Epithelial cell of esophagus (primary cell): ENCODE measurements around the gene ATP6V0A1.
"Not testable (repeated sequence)": the region's sequence is repeated elsewhere in the genome, so short reads cannot be mapped to it uniquely, and the experiment has no call there.

Experiments
- DNase-seq: peaks from one replicate; pipeline ENCODE4 v3.0.0; 2010; ENCODE audit warnings: low read depth
- H3K4me3 ChIP-seq: 2 replicates; pipeline ENCODE4 v1.5.1; 2011; ENCODE audit warnings: mild to moderate bottlenecking, low read length, control low read depth
- TF ChIP-seq, protein P1 (sequence below): IDR thresholded peaks from 2 replicates; pipeline ENCODE4 v1.5.1; 2011; ENCODE audit warnings: low read depth, mild to moderate bottlenecking, low read length, control low read depth, inconsistent platforms; ENCODE audit not compliant: insufficient read depth; ENCODE audit errors: missing control alignments

Gene ATP6V0A1

DNA sequence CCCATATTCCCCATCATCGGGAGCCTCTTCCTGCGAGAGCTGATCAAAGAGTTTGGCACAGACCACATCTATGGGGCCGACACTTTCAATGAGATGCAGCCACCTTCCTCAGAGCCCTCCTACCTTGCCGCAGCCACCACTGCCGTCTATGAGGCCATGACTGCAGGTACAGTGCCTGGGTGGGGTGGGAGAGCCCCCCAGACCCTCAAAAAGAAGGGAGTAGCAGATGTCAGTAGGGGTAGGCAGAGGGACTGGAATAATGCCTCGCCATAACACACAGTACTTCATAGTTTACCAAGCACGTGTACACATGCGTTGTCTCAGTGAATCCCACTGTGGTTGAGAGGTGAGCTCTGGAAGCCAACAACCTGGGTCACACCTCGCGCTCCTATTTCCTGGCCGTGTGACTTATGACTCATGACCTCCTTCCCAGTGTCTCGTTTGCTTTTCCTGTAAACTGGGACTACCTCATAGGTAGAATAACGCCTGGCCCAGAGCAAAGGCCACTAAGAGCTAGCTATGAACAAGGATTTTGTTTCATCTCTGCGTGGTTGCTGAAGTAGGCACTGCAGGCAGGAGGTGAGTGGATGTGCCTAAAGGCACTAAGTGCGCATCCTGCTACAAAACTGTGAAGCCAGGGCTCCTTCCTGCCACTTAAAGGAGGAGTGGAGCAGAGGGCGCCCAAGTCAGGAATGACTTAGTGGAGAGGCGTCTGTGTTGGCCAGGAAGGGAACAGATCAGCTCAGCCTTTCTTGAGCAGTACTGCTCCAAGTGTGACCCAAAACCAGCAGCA lies 82.6 kb downstream of the ATP6V0A1 start:
- peak; percentile 60 for DNase-seq
- TF ChIP-seq, protein P1, sequence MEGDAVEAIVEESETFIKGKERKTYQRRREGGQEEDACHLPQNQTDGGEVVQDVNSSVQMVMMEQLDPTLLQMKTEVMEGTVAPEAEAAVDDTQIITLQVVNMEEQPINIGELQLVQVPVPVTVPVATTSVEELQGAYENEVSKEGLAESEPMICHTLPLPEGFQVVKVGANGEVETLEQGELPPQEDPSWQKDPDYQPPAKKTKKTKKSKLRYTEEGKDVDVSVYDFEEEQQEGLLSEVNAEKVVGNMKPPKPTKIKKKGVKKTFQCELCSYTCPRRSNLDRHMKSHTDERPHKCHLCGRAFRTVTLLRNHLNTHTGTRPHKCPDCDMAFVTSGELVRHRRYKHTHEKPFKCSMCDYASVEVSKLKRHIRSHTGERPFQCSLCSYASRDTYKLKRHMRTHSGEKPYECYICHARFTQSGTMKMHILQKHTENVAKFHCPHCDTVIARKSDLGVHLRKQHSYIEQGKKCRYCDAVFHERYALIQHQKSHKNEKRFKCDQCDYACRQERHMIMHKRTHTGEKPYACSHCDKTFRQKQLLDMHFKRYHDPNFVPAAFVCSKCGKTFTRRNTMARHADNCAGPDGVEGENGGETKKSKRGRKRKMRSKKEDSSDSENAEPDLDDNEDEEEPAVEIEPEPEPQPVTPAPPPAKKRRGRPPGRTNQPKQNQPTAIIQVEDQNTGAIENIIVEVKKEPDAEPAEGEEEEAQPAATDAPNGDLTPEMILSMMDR = no peak
- H3K4me3 ChIP-seq = no peak overlapping the region

DNA sequence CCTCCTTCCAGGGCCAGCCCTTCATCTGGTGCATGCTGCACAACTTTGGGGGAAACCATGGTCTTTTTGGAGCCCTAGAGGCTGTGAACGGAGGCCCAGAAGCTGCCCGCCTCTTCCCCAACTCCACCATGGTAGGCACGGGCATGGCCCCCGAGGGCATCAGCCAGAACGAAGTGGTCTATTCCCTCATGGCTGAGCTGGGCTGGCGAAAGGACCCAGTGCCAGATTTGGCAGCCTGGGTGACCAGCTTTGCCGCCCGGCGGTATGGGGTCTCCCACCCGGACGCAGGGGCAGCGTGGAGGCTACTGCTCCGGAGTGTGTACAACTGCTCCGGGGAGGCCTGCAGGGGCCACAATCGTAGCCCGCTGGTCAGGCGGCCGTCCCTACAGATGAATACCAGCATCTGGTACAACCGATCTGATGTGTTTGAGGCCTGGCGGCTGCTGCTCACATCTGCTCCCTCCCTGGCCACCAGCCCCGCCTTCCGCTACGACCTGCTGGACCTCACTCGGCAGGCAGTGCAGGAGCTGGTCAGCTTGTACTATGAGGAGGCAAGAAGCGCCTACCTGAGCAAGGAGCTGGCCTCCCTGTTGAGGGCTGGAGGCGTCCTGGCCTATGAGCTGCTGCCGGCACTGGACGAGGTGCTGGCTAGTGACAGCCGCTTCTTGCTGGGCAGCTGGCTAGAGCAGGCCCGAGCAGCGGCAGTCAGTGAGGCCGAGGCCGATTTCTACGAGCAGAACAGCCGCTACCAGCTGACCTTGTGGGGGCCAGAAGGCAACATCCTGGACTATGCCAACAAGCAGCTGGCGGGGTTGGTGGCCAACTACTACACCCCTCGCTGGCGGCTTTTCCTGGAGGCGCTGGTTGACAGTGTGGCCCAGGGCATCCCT lies 84.8 kb downstream of the ATP6V0A1 start:
- TF ChIP-seq, protein P1 = no peak
- no peak for DNase-seq
- no peak overlapping the region for H3K4me3 ChIP-seq

DNA sequence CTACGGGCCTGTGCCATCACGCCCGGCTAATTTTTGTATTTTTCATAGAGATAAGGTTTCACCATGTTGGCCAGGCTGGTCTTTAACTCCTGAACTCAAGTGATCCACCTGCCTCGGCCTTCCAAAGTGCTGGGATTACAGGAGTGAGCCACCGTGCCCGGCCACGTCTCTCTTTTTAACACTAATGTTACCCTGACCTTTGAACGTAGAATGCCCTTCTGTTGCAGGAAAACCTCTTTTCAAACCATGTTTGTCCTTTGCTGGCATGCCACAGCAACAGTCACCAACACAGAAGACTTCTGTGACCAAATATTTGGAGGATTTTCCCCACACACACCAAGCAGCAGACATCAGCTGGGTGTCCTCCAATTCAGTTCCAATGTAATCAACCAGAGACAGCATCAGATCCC lies 86.2 kb downstream of the ATP6V0A1 start:
- TF ChIP-seq, protein P1 = no peak
- no peak for DNase-seq

DNA sequence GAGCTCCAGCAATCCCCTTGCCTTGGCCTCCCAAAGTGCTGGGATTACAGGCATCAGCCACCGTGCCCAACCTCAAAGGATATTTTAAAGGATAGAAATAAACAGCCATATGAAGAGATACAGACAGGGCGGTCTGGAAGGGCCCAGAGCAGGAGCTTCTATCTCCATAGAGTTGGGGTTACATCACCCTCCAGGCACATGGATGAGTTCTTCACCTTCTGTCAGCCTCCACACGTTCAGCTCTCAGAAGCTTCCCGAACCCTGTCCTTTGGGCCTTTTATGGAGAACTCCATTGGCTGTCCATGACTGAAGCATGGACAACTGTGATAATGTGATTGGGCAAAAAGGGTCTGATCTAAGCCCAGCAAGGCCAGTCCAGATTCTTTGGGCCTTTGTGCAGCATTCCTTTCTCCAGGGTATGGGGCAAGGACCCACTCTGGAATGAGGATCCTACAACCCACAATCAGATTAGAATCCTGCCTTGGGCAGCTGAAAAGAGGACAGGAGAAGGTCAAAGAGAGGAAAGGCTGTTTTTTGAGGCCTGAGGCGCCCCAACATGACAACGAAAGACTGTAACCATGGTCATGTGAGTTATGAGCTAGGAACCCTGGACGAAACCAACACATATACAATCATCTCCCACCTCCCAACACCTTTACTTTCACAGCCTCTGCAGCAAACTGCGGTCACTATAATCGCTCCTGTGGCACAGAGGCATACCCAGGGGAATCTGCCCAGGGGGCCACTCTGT lies 87.3 kb downstream of the ATP6V0A1 start:
- H3K4me3 ChIP-seq, DNase-seq: not testable (repeated sequence)

More for the DNA sequence above, 86.2 kb downstream of the ATP6V0A1 start:
- no peak overlapping the region for H3K4me3 ChIP-seq

DNA sequence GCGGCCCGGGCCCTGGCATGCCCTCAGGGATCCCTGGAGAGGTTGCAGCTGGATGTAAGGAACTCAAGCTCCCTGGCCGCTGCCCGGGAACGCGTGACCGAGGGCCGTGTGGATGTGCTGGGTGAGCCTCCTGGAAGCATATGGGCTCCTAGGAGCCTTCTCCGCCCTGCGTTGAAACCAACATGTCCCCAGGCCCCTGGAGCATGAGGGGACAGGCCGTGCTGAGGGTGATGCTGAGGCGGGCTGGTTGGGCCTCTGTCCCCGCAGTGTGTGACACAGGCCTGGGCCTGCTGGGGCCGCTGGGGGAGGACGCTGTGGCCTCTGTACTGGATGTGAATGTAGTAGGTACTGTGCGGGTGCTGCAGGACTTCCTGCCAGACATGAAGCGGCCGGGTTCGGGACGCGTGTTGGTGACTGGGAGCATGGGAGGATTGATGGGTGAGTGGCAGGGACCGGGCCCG lies 88.4 kb downstream of the ATP6V0A1 start:
- DNase-seq = no peak
- no peak overlapping the region for H3K4me3 ChIP-seq
- TF ChIP-seq, protein P1 = no peak

DNA sequence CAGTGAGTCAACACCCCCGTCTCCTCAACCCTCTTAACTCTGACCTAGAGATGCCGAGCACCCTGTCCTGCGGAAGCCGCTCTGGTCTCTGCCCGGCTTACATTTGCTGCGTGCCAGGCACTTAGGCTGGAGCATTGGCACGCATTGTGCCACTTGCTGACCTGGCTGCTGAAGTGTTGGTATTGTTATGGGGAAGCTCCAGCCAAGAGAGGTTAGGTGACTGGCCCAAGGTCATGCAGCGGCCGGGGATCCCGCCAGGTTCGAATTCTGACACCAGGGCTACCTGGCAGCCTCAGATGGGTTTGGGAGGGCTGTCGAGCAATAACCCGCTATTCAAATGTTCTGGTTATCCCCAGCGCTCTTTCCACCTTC lies 89.0 kb downstream of the ATP6V0A1 start:
- TF ChIP-seq, protein P1 = no peak

More for the DNA sequence above, 89.0 kb downstream of the ATP6V0A1 start:
- no peak for DNase-seq
- no peak overlapping the region for H3K4me3 ChIP-seq
